HTR-8/SVneo (cell line): ENCODE data around the gene USP34.
"Not testable (repeated sequence)": the region's sequence is repeated elsewhere in the genome, so short reads cannot be mapped to it uniquely, and the experiment has no call there.

Experiments
- DNase-seq: peaks from one replicate; pipeline ENCODE4 v3.0.0; 2011; ENCODE audit warnings: low spot score, mixed read lengths; ENCODE audit not compliant: insufficient read length
- FAIRE-seq: peaks from 2 replicates; lab custom pipeline; 2011; peaks lifted over from hg19 to GRCh38; lab: Jason Lieb, UNC

Gene USP34, protein sequence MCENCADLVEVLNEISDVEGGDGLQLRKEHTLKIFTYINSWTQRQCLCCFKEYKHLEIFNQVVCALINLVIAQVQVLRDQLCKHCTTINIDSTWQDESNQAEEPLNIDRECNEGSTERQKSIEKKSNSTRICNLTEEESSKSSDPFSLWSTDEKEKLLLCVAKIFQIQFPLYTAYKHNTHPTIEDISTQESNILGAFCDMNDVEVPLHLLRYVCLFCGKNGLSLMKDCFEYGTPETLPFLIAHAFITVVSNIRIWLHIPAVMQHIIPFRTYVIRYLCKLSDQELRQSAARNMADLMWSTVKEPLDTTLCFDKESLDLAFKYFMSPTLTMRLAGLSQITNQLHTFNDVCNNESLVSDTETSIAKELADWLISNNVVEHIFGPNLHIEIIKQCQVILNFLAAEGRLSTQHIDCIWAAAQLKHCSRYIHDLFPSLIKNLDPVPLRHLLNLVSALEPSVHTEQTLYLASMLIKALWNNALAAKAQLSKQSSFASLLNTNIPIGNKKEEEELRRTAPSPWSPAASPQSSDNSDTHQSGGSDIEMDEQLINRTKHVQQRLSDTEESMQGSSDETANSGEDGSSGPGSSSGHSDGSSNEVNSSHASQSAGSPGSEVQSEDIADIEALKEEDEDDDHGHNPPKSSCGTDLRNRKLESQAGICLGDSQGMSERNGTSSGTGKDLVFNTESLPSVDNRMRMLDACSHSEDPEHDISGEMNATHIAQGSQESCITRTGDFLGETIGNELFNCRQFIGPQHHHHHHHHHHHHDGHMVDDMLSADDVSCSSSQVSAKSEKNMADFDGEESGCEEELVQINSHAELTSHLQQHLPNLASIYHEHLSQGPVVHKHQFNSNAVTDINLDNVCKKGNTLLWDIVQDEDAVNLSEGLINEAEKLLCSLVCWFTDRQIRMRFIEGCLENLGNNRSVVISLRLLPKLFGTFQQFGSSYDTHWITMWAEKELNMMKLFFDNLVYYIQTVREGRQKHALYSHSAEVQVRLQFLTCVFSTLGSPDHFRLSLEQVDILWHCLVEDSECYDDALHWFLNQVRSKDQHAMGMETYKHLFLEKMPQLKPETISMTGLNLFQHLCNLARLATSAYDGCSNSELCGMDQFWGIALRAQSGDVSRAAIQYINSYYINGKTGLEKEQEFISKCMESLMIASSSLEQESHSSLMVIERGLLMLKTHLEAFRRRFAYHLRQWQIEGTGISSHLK (N-terminal part only)

GRCh38 chr2:61470965-61471904, at the start of gene USP34:
TSS of gene USP34 (minus strand) at chr2:61471087. CDS start at chr2:61470692, 395 bp downstream.
- FAIRE-seq, result peak; percentile 88

DNA sequence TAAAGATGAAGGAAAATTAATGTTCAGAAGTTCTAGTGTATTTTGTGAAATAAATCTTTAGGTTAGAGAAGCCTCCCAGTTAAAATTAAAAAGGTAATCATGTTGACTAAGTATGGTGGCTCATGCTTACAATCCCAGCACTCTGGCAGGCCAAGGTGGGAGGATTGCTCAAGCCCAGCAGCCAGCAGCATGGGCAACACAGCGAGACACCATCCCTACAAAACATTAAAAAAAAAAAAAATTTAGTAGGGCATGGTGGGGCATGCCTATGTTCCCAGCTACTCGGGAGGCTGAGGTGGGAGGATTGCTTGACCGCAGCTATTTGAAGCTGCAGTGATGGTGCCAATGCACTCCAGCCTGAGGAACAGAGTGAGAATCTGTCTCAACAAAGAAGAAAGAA, 49.4 kb upstream of the USP34 start:
- FAIRE-seq (no peak), DNase-seq (no peak)

More at GRCh38 chr2:61470965-61471904, at the start of gene USP34:
- peak; percentile 90 for DNase-seq

DNA sequence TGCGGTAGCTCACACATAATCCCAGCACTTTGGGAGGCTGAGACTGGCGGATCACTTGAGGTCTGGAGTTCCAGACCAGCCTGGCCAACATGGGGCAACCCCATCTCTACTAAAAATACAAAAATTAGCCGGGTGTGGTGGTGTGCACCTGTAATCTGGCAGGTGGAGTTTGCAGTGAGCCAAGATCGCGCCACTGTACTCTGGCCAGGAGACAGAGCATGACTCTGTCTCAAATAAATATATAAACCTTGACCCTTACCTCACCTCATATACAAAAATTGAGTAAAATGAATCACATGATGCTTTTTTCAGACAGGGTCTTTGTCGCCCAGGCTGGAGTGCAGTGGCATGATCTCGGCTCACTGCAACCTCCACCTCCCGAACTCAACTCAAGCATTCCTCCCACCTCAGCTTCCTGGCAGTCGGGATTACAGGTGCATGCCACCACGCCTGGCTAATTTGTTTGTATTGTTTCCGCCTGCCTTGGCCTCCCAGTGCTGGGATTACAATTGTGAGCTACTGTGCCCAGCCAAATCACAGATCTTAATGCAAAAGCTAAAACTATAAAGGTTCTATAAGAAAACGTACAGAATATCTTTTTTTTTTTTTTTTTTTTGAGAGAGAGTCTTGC, 42.0 kb upstream of the USP34 start:
- FAIRE-seq, result no peak

GRCh38 chr2:61510674-61511671, 40.1 kb upstream of the USP34 start:
- DNase-seq (no peak), FAIRE-seq (no peak)

More for the DNA sequence above, 42.0 kb upstream of the USP34 start:
- DNase-seq, result no peak

GRCh38 chr2:61504949-61505348, 34.1 kb upstream of the USP34 start:
- FAIRE-seq, result no peak

GRCh38 chr2:61499060-61499459, 28.2 kb upstream of the USP34 start:
- DNase-seq (no peak), FAIRE-seq (no peak)

More at GRCh38 chr2:61504949-61505348, 34.1 kb upstream of the USP34 start:
- no peak for DNase-seq

- no peak for FAIRE-seq
These were observed 22.6 kb upstream of the USP34 start for GRCh38 chr2:61493523-61493942.

GRCh38 chr2:61492476-61492875, 21.6 kb upstream of the USP34 start:
- DNase-seq (no peak), FAIRE-seq (no peak)

More at GRCh38 chr2:61493523-61493942, 22.6 kb upstream of the USP34 start:
- no peak for DNase-seq

- DNase-seq, result no peak
- FAIRE-seq, result no peak
These were observed 14.4 kb upstream of the USP34 start for GRCh38 chr2:61485281-61485680.

DNA sequence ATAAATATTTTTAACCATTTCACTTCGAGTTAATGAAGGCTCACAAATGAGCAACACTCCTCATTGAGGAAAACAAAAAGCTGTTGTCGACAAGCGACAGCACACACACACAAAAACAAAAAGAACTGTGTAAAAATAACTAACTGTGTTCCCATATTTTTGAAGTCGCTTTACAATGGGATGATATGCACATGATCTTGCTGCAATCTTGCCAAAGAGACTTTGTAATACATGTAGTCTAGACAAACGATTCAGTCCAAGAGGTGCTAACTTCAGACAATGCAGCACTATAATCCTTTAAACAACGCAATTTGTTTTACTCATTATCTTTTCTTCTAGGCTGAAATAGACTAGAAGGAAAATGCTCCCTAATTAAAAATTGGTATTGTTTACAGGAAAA, 7.2 kb upstream of the USP34 start:
- no peak for FAIRE-seq
- no peak for DNase-seq

GRCh38 chr2:61476929-61477589, 6.2 kb upstream of the USP34 start:
- FAIRE-seq, result not testable (repeated sequence)

DNA sequence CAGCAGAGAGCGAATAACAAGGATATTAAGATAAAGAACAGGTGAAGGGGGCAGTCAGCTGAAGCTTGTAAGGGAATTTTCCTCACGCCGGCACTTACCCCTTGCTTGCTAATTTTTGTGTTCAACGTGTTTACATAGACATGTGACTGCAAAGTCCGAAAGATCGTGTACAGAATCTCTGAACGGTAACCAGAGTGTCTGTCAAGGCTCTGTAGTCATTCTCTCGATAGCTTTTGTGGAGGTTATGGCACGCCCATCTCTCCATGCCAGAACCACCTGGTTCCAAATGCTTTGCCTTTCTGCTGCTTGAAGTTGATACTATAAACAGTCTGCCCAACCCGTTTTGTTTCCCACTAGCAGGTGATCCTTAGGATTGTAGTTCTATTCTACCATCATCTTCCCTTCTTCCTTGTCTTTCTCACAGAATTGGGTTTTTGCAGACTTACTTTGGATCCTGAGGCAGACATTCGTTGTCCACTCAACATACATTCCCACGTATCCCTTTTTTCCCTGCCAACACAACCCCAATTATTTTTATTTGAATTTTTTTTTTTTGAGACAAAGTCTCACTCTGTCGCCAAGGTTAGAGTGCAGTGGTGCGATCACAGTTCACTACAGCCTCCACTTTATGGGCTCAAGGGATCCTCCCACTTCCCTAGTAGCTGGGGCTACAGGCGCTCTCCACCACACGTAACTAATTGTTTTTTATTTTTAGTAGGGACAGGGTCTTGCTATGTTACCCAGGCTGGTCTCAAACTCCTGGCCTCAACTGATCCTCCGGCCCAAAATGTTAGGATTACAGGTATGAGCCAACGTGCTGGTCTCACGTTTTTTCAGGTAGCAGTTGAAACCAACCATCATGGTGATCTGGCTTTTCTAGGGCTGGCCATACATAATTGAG, 1.3 kb upstream of the USP34 start:
- DNase-seq, result peak; percentile 19
- no peak for FAIRE-seq

More at GRCh38 chr2:61476929-61477589, 6.2 kb upstream of the USP34 start:
- DNase-seq, result not testable (repeated sequence)

DNA sequence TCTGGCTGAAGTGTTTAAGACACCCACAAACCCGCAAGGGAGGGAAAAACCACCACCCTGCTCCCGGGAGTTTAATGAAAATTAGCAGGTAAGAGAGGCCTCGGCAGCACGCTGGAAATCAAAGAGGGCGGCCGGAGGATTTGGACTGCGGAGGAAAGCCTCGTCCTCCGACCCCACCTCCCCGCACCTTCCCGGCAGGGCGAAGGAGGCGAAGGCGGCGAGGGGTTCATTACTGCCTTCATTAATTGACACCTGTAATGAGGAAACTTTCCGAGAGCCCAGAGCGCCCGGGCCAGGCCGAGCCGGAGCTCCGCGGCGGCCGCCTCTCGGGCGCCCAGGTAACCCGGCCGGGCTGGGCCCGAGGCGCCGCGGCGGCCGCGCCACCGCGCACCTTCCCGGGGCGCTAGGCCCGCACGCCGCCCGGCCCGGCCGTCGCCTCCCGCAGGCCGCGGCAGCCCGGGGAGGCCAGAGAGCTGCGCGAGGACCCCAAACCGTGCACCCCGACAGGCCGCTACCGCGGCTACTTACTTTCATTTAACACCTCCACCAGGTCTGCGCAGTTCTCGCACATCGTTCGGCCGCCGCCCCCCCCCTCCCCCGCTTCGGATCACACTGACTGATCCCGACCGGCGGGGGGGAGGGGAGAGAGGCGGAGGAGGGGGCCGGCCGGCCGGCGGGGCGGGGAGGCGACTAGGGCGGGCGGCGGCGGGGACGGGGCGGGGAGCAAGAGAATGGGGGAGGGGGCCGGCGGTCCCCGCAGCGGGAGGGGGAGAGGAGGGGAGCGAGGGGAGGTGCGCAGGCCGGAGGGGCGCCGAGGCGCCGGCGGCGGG, 550 bp downstream of the USP34 start:
- FAIRE-seq, result no peak
- DNase-seq, result peak; percentile 72

- FAIRE-seq (no peak), DNase-seq (peak; percentile 25)
These were observed 1.3 kb downstream of the USP34 start for GRCh38 chr2:61469424-61470121.
